ENCODE data around the gene MRPS26.
"Not testable (repeated sequence)": the region's sequence is repeated elsewhere in the genome, so short reads cannot be mapped to it uniquely, and the experiment has no call there.

MRPS26 gene

DNA sequence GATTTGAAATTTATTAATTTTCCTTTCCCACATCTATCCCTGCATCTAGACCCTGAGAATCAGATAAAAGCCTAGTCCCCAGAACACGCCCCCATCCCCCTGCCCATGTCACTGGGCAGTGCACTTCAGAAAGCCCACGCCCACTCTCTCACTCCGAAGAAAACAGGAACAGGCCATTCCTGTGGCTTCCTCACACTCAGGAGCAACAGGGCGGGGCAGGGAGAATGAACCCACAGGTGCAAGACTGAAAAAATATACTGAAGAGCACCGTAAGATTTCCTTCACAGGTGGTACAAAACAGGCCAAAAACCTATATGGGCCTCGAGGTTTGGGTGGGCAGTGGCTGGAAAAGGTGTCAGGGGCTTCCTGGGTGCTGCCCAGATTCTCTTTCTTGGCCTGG lies 29.0 kb downstream of the MRPS26 start:
- no peak for DNase-seq (ENCODE audit: low read depth)

DNA sequence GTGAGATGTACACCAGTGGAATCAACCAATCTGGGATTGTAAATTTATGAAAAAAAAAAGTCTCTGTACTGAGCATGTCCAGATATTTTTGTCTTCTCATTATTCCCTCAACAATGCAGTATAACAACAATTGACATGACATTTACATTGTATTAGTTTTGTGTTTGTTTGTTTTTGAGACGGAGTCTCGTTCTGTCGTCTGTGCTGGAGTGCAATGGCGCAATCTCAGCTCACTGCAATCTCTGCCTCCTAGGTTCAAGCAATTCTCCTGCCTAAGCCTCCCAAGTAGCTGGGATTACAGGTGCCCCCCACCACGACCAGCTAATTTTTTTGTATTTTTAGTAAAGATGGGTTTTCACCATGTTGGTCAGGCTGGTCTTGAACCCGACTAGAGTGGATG lies 29.5 kb downstream of the MRPS26 start:
- DNase-seq (ENCODE audit: low read depth) = not testable (repeated sequence)

DNA sequence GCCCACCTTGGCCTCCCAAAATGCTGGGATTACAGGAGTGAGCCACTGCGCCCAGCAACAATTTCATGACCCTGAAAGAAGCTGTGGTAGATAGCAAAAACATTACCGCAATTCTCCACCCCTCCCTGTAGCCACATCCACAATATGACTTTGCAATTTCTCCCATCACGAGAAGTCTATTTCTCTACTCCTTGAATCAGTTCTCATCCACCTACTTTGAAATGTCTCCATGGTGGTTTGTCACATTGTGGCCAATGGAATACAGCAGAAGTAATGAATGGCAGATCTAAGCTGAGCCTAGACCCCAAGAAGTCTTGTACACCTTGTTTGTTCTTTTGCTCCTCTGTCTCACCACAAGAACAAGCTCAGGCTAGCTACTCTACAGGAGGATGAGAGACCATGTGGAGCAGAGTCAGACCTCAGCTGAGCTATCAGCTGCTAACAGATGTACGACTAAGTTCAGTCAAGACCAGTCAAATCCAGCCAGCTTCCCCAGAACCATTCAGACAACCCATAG lies 31.8 kb downstream of the MRPS26 start:
- no peak for DNase-seq (ENCODE audit: low read depth)

DNA sequence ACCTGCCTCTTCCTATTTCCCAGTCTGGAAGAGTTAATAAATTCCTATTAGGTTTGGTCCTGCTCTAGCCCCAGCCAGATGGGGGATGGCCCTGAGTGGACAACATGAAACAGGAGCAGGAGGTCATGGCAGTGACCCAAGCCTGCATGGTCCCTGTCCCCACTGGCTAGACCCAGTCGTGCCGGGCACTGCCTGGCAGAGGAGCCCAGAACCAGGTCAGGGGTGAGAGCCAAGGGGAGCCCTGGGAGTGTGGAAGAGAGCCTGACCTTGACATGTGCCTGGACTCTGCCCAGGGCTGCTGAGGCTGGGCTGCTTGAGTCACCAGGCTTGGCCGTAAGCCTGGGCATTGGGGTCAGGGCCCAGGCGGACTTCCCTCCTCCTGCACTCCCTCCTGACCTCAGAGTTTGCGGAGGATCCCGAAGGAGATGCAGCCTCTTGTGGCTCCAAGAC lies 35.1 kb downstream of the MRPS26 start:
- DNase-seq (ENCODE audit: low read depth) = peak; percentile 53

DNA sequence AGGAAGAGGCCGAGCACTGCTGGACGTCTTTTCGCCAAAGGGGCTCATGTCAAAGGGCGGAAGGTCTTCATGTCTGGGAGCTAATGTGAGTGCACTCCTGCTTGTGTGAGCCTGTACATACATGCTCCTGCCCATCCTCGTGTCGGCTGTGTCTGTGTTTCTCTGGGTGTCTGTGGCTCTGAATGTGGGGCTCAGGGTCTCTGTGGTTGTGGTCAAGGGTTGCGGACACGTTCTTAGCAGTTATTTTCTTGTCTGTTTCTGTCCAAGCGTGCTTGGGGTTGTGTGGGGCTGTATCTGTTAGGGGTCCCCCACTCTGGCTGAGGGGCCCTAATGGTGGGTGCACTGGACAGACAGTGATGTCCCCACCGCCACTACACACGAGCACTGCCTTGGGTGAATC lies 35.8 kb downstream of the MRPS26 start:
- DNase-seq (ENCODE audit: low read depth) = no peak

DNA sequence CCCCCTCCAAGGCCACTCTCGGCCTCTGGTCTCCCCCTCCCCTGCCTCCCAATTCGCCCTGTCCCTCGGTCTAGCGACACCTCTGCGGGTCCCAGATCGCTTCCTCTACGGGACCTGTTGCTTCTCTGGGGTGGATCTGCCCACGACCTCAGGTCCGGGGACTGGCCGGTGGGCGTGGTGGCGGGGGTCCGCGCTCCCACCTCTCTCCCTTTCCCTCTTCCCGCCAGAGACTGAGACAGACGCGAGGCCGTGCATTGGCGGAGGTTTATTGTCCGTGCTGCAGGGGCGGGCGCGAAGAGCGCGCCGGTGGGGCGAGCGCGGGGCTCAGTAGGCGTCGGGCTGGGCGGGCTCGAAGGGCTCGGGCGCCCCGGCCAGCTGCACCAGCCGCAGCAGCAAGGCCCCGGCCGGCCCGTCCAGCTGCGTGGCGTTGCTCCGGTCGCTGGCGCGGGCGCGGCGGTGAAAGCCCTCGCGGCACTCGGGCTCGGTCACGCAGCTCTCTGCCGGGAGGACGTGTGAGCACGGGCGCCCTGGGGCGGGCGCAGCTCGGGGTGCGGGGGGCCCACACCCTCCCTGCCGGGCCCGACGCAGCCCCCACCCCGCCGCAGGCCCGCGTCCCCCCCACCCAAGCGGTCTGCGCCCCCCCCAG lies 36.6 kb downstream of the MRPS26 start:
- DNase-seq (ENCODE audit: low read depth) = peak; percentile 20

DNA sequence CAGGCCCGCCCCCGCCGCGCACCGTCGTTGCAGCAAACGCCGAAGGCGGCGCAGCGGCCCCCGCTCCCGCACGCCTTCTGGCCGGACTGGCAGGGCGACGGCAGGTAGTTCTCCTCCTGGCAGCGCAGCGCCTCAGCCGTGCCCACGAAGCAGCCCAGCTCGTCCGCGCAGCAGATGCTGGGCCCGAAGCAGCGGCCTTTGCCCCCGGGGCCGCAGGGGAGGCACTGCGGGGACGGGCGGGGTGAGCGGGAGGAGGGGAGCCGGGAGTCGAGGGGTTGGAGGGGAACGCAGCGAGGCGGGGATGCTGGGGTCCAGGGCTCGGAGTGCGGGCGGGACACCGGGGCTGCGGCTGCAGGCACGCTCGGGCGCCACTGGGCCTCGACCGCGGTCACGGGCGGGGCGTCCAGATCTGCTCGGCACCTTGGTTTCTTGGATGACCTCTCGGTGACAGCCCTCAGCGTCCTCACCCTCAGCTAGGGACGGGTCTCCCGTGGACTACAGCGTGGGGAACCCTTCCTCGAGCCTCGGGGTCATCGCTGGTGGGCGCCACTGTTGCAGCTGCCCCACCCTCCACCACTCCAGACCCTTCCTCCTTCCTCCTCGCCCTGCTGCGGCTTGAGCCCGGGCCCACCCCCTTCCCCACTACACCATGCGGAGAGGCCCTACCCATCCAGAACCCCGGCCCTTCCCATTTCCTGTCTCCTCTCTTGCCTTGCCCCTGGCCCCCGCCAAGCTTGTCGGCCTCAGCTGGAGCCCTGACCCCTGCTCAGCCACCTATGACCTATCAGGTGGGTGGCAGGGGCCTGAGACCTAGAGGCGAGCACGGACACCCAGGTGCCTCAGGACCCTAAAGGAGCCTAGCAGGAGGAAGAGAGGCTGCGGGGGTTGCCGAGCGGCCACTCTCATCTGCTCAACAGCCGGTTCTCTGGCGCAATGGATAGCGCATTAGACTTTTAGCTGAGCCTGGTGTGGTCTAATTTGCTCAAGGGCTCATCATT lies 37.4 kb downstream of the MRPS26 start:
- DNase-seq (ENCODE audit: low read depth) = no peak

DNA sequence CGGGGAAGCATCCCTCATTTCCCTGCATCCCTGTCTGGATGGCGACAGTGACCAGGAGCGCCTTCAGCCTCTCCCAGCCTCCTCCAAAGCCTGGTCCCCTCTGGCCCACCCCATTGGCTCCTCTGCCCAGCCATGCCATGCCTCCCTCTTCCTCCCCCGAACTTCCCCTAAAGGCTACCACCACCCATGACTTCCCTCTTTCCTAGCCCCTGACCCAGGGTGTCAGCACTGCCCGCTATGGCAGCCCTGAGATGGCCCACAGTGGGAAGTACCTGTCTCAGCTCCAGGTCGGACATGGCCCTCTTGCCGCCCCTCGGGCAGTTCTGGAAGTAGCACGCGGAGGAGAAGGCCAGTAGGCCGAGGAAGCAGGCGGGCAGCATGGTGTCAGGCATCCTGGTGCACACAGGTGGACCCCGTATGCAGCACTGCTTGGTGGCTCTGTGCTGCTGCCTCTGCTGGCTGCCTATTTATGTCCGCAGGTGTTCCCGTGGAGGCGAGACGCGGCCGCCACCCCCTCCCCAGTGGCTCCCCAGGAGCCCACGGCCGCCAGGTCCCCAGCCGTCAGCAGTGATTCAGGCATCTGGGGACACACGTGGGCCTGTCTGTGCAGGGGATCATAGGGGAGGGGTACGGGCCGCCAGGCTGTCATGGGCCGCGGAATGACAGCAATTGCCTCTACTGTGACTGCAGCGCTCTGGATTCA lies 38.6 kb downstream of the MRPS26 start, which contains the start of gene AVP:
TSS of gene AVP (minus strand) at position 442 of the 703 bp plus-strand sequence. CDS start at position 392, 50 bp downstream.
- DNase-seq (ENCODE audit: low read depth) = no peak

DNA sequence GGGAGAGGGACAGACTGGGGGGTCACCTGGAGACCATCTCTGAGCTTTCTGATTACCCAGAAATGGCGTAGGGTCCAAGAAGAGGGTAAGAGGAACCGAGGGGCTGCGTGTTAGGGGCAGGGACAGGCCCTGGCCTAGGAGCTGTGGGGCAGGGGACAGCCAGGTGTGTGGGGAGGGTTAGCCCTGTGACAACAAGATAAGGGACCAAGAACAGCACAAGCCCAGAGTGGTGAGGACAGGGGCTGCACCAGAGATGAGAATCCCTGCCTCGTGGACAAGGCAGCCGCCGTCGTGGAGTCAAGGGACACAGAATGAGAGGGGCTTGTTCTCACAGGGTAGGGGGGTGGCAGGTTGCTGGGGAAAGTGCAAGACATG lies 39.1 kb downstream of the MRPS26 start:
- DNase-seq (ENCODE audit: low read depth) = no peak

DNA sequence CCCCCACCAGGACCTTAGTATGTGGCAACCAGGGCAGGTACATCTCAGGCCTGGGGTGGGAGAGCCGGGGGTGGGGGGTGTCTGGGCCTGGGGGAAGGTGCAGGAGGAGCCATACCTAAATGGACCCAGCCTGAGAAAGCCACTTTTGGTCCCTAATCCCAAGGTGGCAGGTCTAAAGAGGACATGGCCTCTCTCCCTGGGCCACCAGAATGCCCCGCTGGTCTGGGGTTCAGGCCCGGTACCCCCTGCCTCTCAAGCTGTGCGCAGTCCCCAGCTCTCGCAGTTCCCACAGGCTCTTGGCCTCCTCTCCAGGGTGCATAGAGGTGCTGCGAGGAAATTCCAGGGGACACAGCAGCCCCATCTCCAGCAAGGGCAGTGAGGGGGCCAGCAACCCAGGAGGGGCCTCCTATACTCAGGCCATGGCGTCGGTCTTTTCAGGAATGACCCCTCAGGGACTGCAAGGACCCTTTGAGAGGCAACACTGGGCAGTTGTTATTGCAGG lies 39.8 kb downstream of the MRPS26 start:
- no peak for DNase-seq (ENCODE audit: low read depth)

DNA sequence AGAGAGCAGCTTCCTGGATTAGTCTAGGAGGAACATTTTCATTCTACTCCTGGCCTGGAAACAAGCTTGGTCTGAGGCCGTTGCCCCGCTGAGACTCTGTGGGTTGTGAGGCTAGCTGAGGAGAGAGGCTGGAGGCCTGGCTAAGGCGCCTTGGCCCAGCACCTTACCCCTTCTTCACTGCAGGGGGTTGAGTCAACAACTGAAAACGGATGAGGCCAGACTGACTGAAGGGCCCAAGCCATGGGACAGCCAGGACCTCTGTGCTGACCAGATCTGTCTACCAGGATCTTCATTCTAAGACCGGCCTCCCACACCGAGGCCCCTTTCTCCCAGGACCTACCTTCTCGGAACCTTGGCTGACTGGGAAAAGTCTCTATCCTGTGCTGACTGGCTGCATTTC lies 42.2 kb downstream of the MRPS26 start:
- DNase-seq (ENCODE audit: low read depth) = peak; percentile 13

DNA sequence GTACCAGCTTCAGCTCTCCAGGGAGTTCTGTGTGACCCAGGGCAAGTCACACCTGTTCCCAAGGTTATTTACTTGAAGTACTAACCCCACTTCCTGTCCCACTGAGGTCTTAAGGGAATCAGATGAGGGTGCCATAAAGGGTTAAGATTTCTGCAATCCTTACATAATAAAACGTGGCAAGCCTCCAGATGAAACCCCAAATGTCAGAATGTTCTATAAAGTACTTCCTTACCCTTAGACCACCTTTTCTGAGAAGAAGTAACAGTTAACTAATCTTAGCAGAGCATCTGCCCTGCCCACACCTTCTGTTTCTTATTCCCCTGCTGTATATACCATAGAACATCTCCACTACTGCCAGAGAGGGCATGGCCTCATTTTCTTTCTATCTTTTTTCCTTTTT lies 44.7 kb downstream of the MRPS26 start:
- no peak for DNase-seq (ENCODE audit: low read depth)

DNA sequence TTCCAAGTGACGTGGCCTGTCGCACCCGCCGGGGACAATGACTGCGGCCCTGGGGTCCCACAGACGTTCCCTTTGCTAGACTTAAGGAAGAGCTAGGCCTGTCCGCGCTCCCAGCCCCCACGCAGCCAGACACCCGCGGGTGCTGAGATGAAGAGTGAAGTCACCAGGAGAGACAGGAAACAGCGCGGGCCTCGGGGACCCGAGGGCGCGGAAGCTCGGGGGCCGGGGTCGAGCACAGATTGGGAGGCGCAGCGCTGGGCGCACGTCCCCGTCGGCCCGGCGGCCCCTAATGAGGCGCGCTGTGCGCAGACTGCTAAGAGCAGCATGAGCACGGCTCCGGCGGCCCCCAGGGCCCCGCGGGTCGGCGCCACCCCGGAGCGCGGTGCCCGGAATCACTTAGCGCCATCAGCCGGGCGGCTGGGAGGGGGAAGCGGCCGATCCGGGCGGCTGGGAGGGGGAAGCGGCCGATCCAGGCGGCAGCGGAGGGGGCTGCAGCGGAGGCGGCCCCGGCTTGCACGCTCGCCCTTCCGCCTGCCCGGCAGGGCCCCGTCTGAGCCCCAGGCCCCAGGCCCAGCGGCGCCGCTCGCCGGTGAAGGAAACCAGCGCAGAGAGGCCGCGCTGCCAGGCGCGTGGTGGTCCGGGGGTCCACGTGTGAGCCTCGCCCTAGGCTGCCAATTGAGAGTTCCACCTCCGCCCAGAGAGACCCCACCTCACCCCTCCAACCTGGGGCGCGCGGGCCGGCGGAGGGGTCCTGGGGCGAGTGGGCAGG lies 46.9 kb downstream of the MRPS26 start:
- DNase-seq (ENCODE audit: low read depth) = peak; percentile 38

DNA sequence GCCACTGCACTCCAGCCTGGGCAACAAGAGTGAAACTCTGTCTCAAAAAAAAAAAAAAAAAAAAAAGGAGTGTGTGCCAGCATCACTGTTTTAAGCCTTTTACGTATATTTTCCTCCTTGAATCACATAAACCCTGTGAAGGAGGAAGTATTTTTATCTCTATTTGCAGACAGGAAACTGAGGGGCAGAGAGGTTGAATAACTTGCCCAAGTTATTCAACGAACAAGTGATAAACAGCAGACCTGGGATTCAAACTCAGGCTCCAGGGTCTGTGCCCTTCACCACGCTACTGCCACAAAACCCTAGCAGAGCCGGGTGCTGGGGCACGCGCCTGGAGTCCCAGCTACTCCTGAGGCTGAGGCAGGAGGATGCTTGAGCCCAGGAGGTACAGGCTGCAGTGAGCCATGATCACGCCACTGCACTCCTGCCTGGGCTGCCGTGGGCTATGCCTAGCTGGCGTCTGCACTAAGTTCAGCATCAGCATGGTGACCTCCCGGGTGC lies 48.1 kb downstream of the MRPS26 start:
- DNase-seq (ENCODE audit: low read depth) = no peak

DNA sequence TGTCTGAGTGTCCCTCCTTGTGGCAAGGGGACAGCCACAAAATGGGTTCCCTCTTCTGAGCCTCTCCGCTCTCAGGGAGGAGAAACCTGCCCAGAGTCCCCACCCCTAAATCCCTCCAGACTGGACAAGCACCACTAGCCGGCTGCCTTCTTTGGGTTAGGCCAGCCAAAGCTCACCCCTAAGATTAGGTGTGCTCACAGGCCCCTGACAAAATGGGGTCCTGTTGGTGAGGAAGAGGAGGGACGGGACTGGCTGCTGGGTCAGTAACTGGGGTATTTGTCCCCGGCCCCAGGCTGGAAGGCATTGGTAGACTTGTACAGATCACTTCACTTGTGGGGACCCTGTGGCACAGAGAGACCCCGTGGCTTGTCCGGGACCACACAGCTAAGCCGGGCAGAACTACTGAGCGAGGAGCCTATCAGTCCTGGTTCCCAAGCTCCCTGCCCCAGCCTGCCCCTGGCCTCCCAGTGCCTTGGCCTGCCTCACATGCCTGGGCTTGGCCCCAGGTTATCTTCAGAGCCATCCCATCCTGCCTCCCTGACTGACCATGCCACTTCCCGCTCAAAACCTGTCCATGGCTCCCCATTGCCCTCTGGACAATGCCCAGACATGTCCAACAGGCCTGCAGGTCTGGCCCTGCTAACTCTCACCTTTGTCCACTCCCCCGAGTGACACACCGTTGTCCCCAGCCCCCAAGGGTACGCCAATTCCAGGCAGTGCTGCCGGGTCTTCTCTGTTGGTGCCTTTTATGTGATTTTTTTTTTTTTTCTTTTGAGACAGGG lies 49.2 kb downstream of the MRPS26 start:
- DNase-seq (ENCODE audit: low read depth) = no peak
